ENCODE data around the gene CDHR5.

DNA sequence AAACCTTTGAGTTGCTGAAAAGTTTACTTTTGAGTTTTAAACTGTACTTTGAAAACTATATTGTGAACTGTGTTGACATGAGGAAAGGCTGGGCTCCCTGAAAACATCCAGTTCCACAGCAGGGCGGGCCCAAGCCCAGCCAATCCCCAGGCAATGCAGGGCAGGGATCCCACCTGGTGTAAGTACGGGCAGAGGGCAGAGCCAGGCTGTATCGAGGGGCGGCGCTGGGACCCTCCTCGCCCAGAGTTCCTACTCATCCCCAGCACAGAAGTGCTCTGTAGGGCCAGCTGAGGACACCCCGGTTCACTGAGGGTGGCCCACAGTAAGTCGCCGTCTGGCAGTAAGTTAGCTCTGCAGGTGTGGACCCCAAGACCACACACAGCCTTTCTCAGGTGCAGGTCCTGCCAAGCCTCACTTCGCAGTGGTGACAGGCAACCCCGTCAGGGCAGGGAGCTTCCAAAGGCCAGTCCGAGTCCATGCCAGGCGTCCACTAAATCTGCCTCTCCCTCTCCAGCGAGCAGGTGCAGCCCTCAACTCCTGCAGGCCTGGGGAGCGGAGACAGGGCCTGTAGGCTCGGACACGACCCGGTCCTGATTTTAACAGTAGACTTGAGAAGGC lies 57.6 kb downstream of the CDHR5 start:
- TF ChIP-seq, protein P1, sequence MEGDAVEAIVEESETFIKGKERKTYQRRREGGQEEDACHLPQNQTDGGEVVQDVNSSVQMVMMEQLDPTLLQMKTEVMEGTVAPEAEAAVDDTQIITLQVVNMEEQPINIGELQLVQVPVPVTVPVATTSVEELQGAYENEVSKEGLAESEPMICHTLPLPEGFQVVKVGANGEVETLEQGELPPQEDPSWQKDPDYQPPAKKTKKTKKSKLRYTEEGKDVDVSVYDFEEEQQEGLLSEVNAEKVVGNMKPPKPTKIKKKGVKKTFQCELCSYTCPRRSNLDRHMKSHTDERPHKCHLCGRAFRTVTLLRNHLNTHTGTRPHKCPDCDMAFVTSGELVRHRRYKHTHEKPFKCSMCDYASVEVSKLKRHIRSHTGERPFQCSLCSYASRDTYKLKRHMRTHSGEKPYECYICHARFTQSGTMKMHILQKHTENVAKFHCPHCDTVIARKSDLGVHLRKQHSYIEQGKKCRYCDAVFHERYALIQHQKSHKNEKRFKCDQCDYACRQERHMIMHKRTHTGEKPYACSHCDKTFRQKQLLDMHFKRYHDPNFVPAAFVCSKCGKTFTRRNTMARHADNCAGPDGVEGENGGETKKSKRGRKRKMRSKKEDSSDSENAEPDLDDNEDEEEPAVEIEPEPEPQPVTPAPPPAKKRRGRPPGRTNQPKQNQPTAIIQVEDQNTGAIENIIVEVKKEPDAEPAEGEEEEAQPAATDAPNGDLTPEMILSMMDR (IDR thresholded peaks at IDR 0.05): no peak
- TF ChIP-seq POLR2A (IDR thresholded peaks at IDR 0.05): no peak
